SK-N-SH treated with all-trans-retinoic acid at 6 μM for 48 hours (cell line): ENCODE measurements around the gene ZNF610.
A peak's percentile ranks its signal among the peaks of the same experiment; 100 is the strongest.

Source experiments
- ATAC-seq: fragments of 200-7000 bp; cut with Tn5 transposase; 3 replicates; pipeline ENCODE4 v1.9.1; 2020; ENCODE audit warnings: mild to moderate bottlenecking, moderate library complexity
- ARNTL ChIP-seq: fragments of 450-650 bp; formaldehyde crosslinking; IDR thresholded peaks from 2 replicates; pipeline ENCODE4 v1.5.0; 2020; ENCODE audit warnings: low read depth, mild to moderate bottlenecking, moderate library complexity, borderline replicate concordance
- BACH2 ChIP-seq: fragments of 250-450 bp; sonication (Bioruptor Pico); IDR thresholded peaks from 2 replicates; pipeline ENCODE4 v1.9.0; 2021; ENCODE audit warnings: mild to moderate bottlenecking, borderline replicate concordance
- CSDC2 ChIP-seq: fragments of 250-450 bp; sonication (Bioruptor Pico); IDR thresholded peaks from 2 replicates; pipeline ENCODE4 v1.5.0; 2020; ENCODE audit warnings: mild to moderate bottlenecking, moderate library complexity
- ESRRG ChIP-seq: fragments of 250-450 bp; sonication (Bioruptor Pico); IDR thresholded peaks from 2 replicates; pipeline ENCODE4 v1.6.1; 2021; ENCODE audit warnings: mild to moderate bottlenecking
- GLIS3 ChIP-seq: fragments of 250-450 bp; sonication (Bioruptor Pico); IDR thresholded peaks from 2 replicates; pipeline ENCODE4 v1.5.0; 2020; ENCODE audit warnings: mild to moderate bottlenecking, moderate library complexity
- ISL1 ChIP-seq: fragments of 250-450 bp; sonication (Bioruptor Pico); IDR thresholded peaks from 2 replicates; pipeline ENCODE4 v2.1.2; 2022; ENCODE audit warnings: mild to moderate bottlenecking, moderate library complexity
- OSR1 ChIP-seq: fragments of 250-450 bp; sonication (Bioruptor Pico); IDR thresholded peaks from 2 replicates; pipeline ENCODE4 v1.8.0; 2022; ENCODE audit warnings: moderate library complexity, mild to moderate bottlenecking, inconsistent platforms
- POU6F1 ChIP-seq: fragments of 250-450 bp; sonication (Bioruptor Pico); IDR thresholded peaks from 2 replicates; pipeline ENCODE4 v1.8.0; 2021; ENCODE audit warnings: low read depth, mild to moderate bottlenecking, moderate library complexity, borderline replicate concordance
- PPARA ChIP-seq: fragments of 250-450 bp; sonication (Bioruptor Pico); IDR thresholded peaks from 2 replicates; pipeline ENCODE4 v1.5.0; 2020; ENCODE audit warnings: mild to moderate bottlenecking, borderline replicate concordance
- RARB ChIP-seq: fragments of 250-450 bp; sonication (Bioruptor Pico); IDR thresholded peaks from 2 replicates; pipeline ENCODE4 v1.8.0; 2021; ENCODE audit warnings: mild to moderate bottlenecking, moderate library complexity
- SNAI2 ChIP-seq: fragments of 250-450 bp; sonication (Bioruptor Pico); IDR thresholded peaks from 2 replicates; pipeline ENCODE4 v1.5.0; 2020; ENCODE audit warnings: mild to moderate bottlenecking, moderate library complexity
- TCF4 ChIP-seq: fragments of 250-450 bp; sonication (Bioruptor Pico); IDR thresholded peaks from 2 replicates; pipeline ENCODE4 v1.8.0; 2021; ENCODE audit warnings: mild to moderate bottlenecking, moderate library complexity, borderline replicate concordance
- ZC3H10 ChIP-seq: fragments of 250-450 bp; sonication (Bioruptor Pico); IDR thresholded peaks from 2 replicates; pipeline ENCODE4 v1.5.1; 2021; ENCODE audit warnings: mild to moderate bottlenecking, moderate library complexity
- ZFP3 ChIP-seq: fragments of 250-450 bp; sonication (Bioruptor Pico); IDR thresholded peaks from 2 replicates; pipeline ENCODE4 v1.5.0; 2020; ENCODE audit warnings: mild to moderate bottlenecking, moderate library complexity
- ZNF565 ChIP-seq: fragments of 450-650 bp; formaldehyde crosslinking; conservative IDR thresholded peaks from 2 replicates; pipeline ENCODE4 v1.5.0; 2020; ENCODE audit warnings: low read depth, mild to moderate bottlenecking, moderate library complexity
- ZNF70 ChIP-seq: fragments of 450-650 bp; formaldehyde crosslinking; IDR thresholded peaks from 2 replicates; pipeline ENCODE4 v1.5.0; 2020; ENCODE audit warnings: mild to moderate bottlenecking, moderate library complexity
- ZNF8 ChIP-seq: fragments of 450-650 bp; formaldehyde crosslinking; IDR thresholded peaks from 2 replicates; pipeline ENCODE4 v1.5.0; 2020; ENCODE audit warnings: mild to moderate bottlenecking, moderate library complexity
- TF ChIP-seq, protein P1 (sequence below): fragments of 250-450 bp; sonication (Bioruptor Pico); IDR thresholded peaks from 2 replicates; pipeline ENCODE4 v1.5.0; 2020; ENCODE audit warnings: mild to moderate bottlenecking, moderate library complexity
- TF ChIP-seq, protein P2 (sequence below): fragments of 250-450 bp; sonication (Bioruptor Pico); IDR thresholded peaks from 2 replicates; pipeline ENCODE4 v1.5.1; 2021; ENCODE audit warnings: mild to moderate bottlenecking, moderate library complexity
- TF ChIP-seq, protein P3 (sequence below): fragments of 250-450 bp; sonication (Bioruptor Pico); IDR thresholded peaks from 2 replicates; pipeline ENCODE4 v1.5.1; 2020; ENCODE audit warnings: low read depth, mild to moderate bottlenecking, moderate library complexity
- TF ChIP-seq, protein P4 (sequence below): fragments of 250-450 bp; sonication (Bioruptor Pico); IDR thresholded peaks from 2 replicates; pipeline ENCODE4 v1.8.0; 2020; ENCODE audit warnings: mild to moderate bottlenecking, moderate library complexity, borderline replicate concordance

The ZNF610 gene

GRCh38 chr19:52391135-52391534, 55.1 kb downstream of the ZNF610 start:
- TF ChIP-seq TCF4 (no peak), ZNF565 (CRISPR knock-in tag) (no peak), POU6F1 (CRISPR knock-in tag) (no peak), ISL1 (no peak), ZNF70 (CRISPR knock-in tag) (no peak), ESRRG (CRISPR knock-in tag) (no peak), PPARA (no peak), OSR1 (CRISPR knock-in tag) (no peak), GLIS3 (CRISPR knock-in tag) (no peak), ZNF8 (no peak), ZC3H10 (CRISPR knock-in tag) (no peak), ARNTL (CRISPR knock-in tag) (no peak), SNAI2 (CRISPR knock-in tag) (no peak), BACH2 (no peak), RARB (no peak)
- TF ChIP-seq, protein P1, sequence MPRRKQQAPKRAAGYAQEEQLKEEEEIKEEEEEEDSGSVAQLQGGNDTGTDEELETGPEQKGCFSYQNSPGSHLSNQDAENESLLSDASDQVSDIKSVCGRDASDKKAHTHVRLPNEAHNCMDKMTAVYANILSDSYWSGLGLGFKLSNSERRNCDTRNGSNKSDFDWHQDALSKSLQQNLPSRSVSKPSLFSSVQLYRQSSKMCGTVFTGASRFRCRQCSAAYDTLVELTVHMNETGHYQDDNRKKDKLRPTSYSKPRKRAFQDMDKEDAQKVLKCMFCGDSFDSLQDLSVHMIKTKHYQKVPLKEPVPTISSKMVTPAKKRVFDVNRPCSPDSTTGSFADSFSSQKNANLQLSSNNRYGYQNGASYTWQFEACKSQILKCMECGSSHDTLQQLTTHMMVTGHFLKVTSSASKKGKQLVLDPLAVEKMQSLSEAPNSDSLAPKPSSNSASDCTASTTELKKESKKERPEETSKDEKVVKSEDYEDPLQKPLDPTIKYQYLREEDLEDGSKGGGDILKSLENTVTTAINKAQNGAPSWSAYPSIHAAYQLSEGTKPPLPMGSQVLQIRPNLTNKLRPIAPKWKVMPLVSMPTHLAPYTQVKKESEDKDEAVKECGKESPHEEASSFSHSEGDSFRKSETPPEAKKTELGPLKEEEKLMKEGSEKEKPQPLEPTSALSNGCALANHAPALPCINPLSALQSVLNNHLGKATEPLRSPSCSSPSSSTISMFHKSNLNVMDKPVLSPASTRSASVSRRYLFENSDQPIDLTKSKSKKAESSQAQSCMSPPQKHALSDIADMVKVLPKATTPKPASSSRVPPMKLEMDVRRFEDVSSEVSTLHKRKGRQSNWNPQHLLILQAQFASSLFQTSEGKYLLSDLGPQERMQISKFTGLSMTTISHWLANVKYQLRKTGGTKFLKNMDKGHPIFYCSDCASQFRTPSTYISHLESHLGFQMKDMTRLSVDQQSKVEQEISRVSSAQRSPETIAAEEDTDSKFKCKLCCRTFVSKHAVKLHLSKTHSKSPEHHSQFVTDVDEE (CRISPR knock-in tag), result no peak
- TF ChIP-seq, protein P2, sequence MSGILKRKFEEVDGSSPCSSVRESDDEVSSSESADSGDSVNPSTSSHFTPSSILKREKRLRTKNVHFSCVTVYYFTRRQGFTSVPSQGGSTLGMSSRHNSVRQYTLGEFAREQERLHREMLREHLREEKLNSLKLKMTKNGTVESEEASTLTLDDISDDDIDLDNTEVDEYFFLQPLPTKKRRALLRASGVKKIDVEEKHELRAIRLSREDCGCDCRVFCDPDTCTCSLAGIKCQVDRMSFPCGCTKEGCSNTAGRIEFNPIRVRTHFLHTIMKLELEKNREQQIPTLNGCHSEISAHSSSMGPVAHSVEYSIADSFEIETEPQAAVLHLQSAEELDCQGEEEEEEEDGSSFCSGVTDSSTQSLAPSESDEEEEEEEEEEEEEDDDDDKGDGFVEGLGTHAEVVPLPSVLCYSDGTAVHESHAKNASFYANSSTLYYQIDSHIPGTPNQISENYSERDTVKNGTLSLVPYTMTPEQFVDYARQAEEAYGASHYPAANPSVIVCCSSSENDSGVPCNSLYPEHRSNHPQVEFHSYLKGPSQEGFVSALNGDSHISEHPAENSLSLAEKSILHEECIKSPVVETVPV (CRISPR knock-in tag), result no peak
- TF ChIP-seq, protein P3, sequence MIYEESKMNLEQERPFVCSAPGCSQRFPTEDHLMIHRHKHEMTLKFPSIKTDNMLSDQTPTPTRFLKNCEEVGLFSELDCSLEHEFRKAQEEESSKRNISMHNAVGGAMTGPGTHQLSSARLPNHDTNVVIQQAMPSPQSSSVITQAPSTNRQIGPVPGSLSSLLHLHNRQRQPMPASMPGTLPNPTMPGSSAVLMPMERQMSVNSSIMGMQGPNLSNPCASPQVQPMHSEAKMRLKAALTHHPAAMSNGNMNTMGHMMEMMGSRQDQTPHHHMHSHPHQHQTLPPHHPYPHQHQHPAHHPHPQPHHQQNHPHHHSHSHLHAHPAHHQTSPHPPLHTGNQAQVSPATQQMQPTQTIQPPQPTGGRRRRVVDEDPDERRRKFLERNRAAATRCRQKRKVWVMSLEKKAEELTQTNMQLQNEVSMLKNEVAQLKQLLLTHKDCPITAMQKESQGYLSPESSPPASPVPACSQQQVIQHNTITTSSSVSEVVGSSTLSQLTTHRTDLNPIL (CRISPR knock-in tag), result no peak
- ATAC-seq, result no peak

DNA sequence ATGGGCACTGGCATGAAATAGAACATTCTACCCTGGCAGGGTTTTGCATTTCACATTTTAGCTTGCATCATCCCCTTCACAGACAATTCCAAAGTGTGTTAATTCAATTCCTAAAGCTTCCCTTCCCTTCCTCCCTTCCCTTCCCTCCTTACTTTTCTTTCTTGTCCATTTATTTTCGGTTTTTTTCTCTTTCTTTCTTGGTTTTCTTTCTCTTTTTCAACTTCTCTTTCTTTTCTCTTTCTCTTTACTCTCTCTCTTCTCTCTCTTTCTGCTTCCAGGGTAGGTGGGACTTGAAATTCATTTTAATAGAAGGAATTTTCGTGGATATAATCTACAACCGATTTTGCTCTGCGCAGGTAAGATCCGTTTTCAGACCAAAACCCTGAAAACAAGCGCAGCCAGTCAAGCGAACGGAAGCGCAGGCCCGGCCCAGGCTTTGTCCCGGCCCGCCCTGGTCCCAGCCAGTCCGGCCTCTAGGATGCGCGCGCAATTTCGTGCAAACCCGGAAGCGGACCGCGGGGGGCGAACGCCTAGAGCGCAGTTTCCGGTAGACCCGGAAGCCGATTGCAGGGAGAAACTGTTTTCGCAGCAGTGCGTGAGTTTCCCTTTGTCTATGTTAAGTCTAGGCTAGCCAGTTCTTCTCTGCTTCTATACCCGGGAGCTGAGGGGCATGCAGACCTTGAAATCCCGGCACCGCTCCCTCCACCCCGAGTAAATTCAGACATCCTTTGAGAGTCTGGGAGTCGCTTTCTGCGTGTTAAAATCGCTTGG, 61.5 kb downstream of the ZNF610 start, which contains the start of gene ZNF528:
Gene ZNF528 (plus strand): TSS at position 540 of the 771 bp plus-strand sequence. CDS start 4,165 bp downstream, outside the sequence.
- ATAC-seq, result peak; percentile 100
- TF ChIP-seq SNAI2 (CRISPR knock-in tag), result no peak
- no peak for TF ChIP-seq ARNTL (CRISPR knock-in tag)
- TF ChIP-seq ZFP3 (CRISPR knock-in tag), result no peak
- no peak for TF ChIP-seq ISL1
- no peak for TF ChIP-seq RARB
- TF ChIP-seq POU6F1 (CRISPR knock-in tag), result no peak
- TF ChIP-seq ESRRG (CRISPR knock-in tag), result no peak

- ATAC-seq, result peak; percentile 74
- TF ChIP-seq BACH2 (no peak), ZNF70 (CRISPR knock-in tag) (no peak), ZFP3 (CRISPR knock-in tag) (no peak), CSDC2 (CRISPR knock-in tag) (no peak), SNAI2 (CRISPR knock-in tag) (no peak), ZC3H10 (CRISPR knock-in tag) (no peak), TCF4 (no peak), ESRRG (CRISPR knock-in tag) (no peak), RARB (no peak)
- TF ChIP-seq, protein P4, sequence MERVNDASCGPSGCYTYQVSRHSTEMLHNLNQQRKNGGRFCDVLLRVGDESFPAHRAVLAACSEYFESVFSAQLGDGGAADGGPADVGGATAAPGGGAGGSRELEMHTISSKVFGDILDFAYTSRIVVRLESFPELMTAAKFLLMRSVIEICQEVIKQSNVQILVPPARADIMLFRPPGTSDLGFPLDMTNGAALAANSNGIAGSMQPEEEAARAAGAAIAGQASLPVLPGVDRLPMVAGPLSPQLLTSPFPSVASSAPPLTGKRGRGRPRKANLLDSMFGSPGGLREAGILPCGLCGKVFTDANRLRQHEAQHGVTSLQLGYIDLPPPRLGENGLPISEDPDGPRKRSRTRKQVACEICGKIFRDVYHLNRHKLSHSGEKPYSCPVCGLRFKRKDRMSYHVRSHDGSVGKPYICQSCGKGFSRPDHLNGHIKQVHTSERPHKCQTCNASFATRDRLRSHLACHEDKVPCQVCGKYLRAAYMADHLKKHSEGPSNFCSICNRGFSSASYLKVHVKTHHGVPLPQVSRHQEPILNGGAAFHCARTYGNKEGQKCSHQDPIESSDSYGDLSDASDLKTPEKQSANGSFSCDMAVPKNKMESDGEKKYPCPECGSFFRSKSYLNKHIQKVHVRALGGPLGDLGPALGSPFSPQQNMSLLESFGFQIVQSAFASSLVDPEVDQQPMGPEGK, result no peak
- TF ChIP-seq, protein P1 (CRISPR knock-in tag), result no peak
- TF ChIP-seq, protein P2 (CRISPR knock-in tag), result no peak
These were observed 62.0 kb downstream of the ZNF610 start for GRCh38 chr19:52398081-52398441.
